Lower lobe of right lung (tissue), 2 donors: ENCODE measurements around the gene PACC1. TPM values are rescaled to one million over a fixed set of nuclear protein-coding genes. Genes with fewer than 3 reads are reported as not detected.

Experiments
- ATAC-seq, 2 donors: fragments of 200-7000 bp; cut with Tn5 transposase; one replicate each; pipeline ENCODE4 v1.9.1; 2020 to 2022; ENCODE audit warnings: mild to moderate bottlenecking in 2 of 2, moderate library complexity in 2 of 2
- DNase-seq: peaks from one replicate; pipeline ENCODE4 v3.0.0-alpha.2; 2020
- H3K27ac ChIP-seq: fragments of 200-600 bp; one replicate; pipeline ENCODE4 v1.8.0; 2022
- H3K27me3 ChIP-seq: fragments of 200-600 bp; one replicate; pipeline ENCODE4 v1.8.0; 2022; ENCODE audit warnings: low read depth
- H3K36me3 ChIP-seq: fragments of 200-600 bp; one replicate; pipeline ENCODE4 v1.8.0; 2022; ENCODE audit warnings: mild to moderate bottlenecking
- H3K4me1 ChIP-seq: fragments of 200-600 bp; one replicate; pipeline ENCODE4 v1.8.0; 2022
- H3K4me3 ChIP-seq: fragments of 200-600 bp; one replicate; pipeline ENCODE4 v1.8.0; 2022; ENCODE audit warnings: mild to moderate bottlenecking
- H3K9me3 ChIP-seq: fragments of 200-600 bp; one replicate; pipeline ENCODE4 v1.8.0; 2022
- CTCF ChIP-seq: fragments of 200-600 bp; IDR thresholded peaks from one replicate; pipeline ENCODE4 v1.8.0; 2022; ENCODE audit warnings: antibody characterized with exemption, mild to moderate bottlenecking
- intact Hi-C: fragments of 100-400 bp; cut with DNase I; formaldehyde crosslinking; loops from one replicate; pipeline ENCODE4 v1.11.0; 2022
- total RNA-seq: library from RNA; stranded (reverse); fragmentation: NEBNext Ultra II Directional; extraction: Animal tissue kit (Norgen Biotek cat#: 25700); gene quantifications from one replicate; pipeline ENCODE4 v1.2.1, GENCODE V29; 2021
- donor health status: DM: no; HTN: yes; CAD: no; lungs with severe emphysema.

PACC1 gene
- total RNA-seq, 1 donor from 2014 or later: 9.8 TPM

DNA sequence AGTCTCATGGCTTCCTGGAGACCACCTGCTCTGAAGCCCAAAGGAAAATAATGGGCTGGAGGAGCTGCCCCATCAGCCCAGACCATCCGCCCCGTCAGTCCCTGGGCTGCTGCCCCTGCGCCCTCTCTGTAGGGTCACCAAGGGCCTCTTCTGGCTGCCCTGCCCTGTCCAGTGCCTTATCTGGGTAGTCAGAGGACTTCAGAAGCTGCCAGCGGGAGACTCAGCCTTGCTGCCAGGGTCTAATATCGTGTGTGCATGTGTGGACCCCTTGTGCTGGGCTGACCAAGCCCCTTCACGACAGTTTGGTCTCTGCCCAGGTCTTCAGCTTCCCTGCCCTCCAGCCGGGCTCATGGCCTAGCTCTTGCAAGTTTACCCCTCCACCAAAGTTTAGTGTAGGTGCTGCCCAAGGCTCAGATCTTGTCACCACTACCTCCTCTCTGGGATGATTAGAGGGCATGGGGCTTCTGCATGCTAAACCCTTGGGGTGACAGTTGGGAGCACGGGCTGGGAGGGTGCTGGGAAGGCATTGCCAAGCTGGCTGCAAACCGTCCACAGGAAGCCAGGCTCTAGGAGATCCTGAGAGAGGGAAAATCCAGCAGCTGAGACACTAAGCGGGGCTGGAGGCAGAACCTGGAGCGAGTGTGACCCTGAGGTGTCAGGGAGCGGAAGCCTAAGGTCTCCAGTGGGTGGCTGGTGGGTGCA is 38.6 kb upstream of the PACC1 start:
- no peak overlapping the region for H3K27ac ChIP-seq
- H3K9me3 ChIP-seq: no peaks in the 10 kb centered on the region
- H3K4me3 ChIP-seq: no peak overlapping the region
- H3K27me3 ChIP-seq: no peaks in the 10 kb centered on the region
- peaks cover 19% of the 10 kb centered on the region for H3K4me1 ChIP-seq
- TF ChIP-seq CTCF: no peak
- ATAC-seq (no peak), DNase-seq (no peak)
- no peaks in the 10 kb centered on the region for H3K36me3 ChIP-seq
- intact Hi-C loops: no loop called here

- TF ChIP-seq CTCF: no peak
- Histone ChIP-seq H3K9me3 (no peaks in the 10 kb centered on the region), H3K27me3 (no peaks in the 10 kb centered on the region), H3K27ac (no peak overlapping the region), H3K4me1 (peaks cover 19% of the 10 kb centered on the region), H3K4me3 (no peak overlapping the region), H3K36me3 (no peaks in the 10 kb centered on the region)
- intact Hi-C loops: no loop called here
- DNase-seq (no peak), ATAC-seq (no peak)
Measured at GRCh38 chr1:212452323-212453155, 37.9 kb upstream of the PACC1 start.

- Histone ChIP-seq H3K27me3 (no peaks in the 10 kb centered on the region), H3K36me3 (peaks cover under 1% of the 10 kb centered on the region), H3K9me3 (no peaks in the 10 kb centered on the region), H3K4me3 (no peak overlapping the region), H3K4me1 (peaks cover 19% of the 10 kb centered on the region), H3K27ac (no peak overlapping the region)
- intact Hi-C loops: no loop called here
- ATAC-seq: no peak
- DNase-seq: no peak
- no peak for TF ChIP-seq CTCF
Measured at GRCh38 chr1:212451416-212452322, 37.0 kb upstream of the PACC1 start.

GRCh38 chr1:212450331-212450881 is 35.7 kb upstream of the PACC1 start:
- Histone ChIP-seq H3K27me3 (no peaks in the 10 kb centered on the region), H3K4me1 (peaks cover 10% of the 10 kb centered on the region), H3K36me3 (peaks cover 11% of the 10 kb centered on the region), H3K27ac (no peak overlapping the region), H3K4me3 (no peak overlapping the region), H3K9me3 (no peaks in the 10 kb centered on the region)
- TF ChIP-seq CTCF: no peak
- no peak for ATAC-seq
- intact Hi-C loops: no loop called here
- no peak for DNase-seq

GRCh38 chr1:212447478-212447877 is 32.8 kb upstream of the PACC1 start:
- ATAC-seq (no peak), DNase-seq (no peak)
- Histone ChIP-seq H3K4me3 (no peak overlapping the region), H3K27me3 (no peaks in the 10 kb centered on the region), H3K36me3 (peaks cover 19% of the 10 kb centered on the region), H3K4me1 (peaks cover 2% of the 10 kb centered on the region), H3K27ac (no peak overlapping the region), H3K9me3 (no peaks in the 10 kb centered on the region)
- TF ChIP-seq CTCF: no peak
- intact Hi-C loops: no loop called here
